Measurements from ENCODE around the gene ARHGAP15.

GRCh38 chr2:143123911-143124310 is 5.3 kb upstream of the ARHGAP15 start:
- TF ChIP-seq CTCF (IDR thresholded peaks at IDR 0.05) (no peak), POLR2AphosphoS5 (IDR thresholded peaks at IDR 0.05) (no peak)

Data from suprapubic skin (tissue), 3 donors.